ENCODE measurements around the gene GLT8D1. TPM values are rescaled to one million over a fixed set of nuclear protein-coding genes. Genes with fewer than 3 reads are reported as not detected.
A peak's percentile ranks its signal among the peaks of the same experiment; 100 is the strongest.

GLT8D1 gene
- total RNA-seq (ENCODE audit: low replicate concordance), result 71.1 and 107 TPM in 2 replicates

GRCh38 chr3:52705688-52706686 lies at the start of gene GLT8D1, which contains the start of gene SPCS1:
Gene GLT8D1 (minus strand): TSS chr3:52705791. CDS start chr3:52700460, 5,331 bp downstream.
Gene SPCS1 (plus strand): TSS chr3:52706106. CDS start chr3:52706247, 141 bp downstream.
- DNase-seq (ENCODE audit: low read depth), result peak; percentile 80
- peak within 1 kb of the TSS; percentile 98 for H3K4me3 ChIP-seq (ENCODE audit: low read depth, low read length)
- no peak for TF ChIP-seq CTCF (IDR thresholded peaks at IDR 0.05; ENCODE audit: insufficient read depth, low read length)

- no peak for DNase-seq (ENCODE audit: low read depth)
- no peak for TF ChIP-seq CTCF (IDR thresholded peaks at IDR 0.05; ENCODE audit: insufficient read depth, low read length)
- H3K4me3 ChIP-seq (ENCODE audit: low read depth, low read length), result no peak overlapping the region
Measured at GRCh38 chr3:52754373-52754772, 48.8 kb upstream of the GLT8D1 start.

- peak; percentile 6 for DNase-seq (ENCODE audit: low read depth)
- no peak for TF ChIP-seq CTCF (IDR thresholded peaks at IDR 0.05; ENCODE audit: insufficient read depth, low read length)
- no peak overlapping the region for H3K4me3 ChIP-seq (ENCODE audit: low read depth, low read length)
Measured at GRCh38 chr3:52752045-52752660, 46.6 kb upstream of the GLT8D1 start.

GRCh38 chr3:52743721-52744120 lies 38.1 kb upstream of the GLT8D1 start:
- no peak overlapping the region for H3K4me3 ChIP-seq (ENCODE audit: low read depth, low read length)
- no peak for TF ChIP-seq CTCF (IDR thresholded peaks at IDR 0.05; ENCODE audit: insufficient read depth, low read length)
- no peak for DNase-seq (ENCODE audit: low read depth)

GRCh38 chr3:52743152-52743551 lies 37.6 kb upstream of the GLT8D1 start:
- H3K4me3 ChIP-seq (ENCODE audit: low read depth, low read length), result no peak overlapping the region
- DNase-seq (ENCODE audit: low read depth), result no peak
- TF ChIP-seq CTCF (IDR thresholded peaks at IDR 0.05; ENCODE audit: insufficient read depth, low read length), result no peak

GRCh38 chr3:52742418-52743041 lies 36.9 kb upstream of the GLT8D1 start:
- TF ChIP-seq CTCF (IDR thresholded peaks at IDR 0.05; ENCODE audit: insufficient read depth, low read length), result peak; percentile 65
- H3K4me3 ChIP-seq (ENCODE audit: low read depth, low read length), result no peak overlapping the region
- DNase-seq (ENCODE audit: low read depth), result peak; percentile 60
